Effector CD8-positive, alpha-beta T cell (primary cell): Measurements from ENCODE around the gene ARPC4.
A peak's percentile ranks its signal among the peaks of the same experiment; 100 is the strongest.

ENCODE experiments used
- DNase-seq: peaks from one replicate; lab custom pipeline; 2025; lab: John Stamatoyannopoulos, UW
- total RNA-seq, 4 experiments: gene quantifications; one replicate each; lab custom pipeline; 2026; lab: John Stamatoyannopoulos, UW

Gene ARPC4
- total RNA-seq = 61.9 to 89.8 (median 67.8) reads per million in 4 experiments

DNA sequence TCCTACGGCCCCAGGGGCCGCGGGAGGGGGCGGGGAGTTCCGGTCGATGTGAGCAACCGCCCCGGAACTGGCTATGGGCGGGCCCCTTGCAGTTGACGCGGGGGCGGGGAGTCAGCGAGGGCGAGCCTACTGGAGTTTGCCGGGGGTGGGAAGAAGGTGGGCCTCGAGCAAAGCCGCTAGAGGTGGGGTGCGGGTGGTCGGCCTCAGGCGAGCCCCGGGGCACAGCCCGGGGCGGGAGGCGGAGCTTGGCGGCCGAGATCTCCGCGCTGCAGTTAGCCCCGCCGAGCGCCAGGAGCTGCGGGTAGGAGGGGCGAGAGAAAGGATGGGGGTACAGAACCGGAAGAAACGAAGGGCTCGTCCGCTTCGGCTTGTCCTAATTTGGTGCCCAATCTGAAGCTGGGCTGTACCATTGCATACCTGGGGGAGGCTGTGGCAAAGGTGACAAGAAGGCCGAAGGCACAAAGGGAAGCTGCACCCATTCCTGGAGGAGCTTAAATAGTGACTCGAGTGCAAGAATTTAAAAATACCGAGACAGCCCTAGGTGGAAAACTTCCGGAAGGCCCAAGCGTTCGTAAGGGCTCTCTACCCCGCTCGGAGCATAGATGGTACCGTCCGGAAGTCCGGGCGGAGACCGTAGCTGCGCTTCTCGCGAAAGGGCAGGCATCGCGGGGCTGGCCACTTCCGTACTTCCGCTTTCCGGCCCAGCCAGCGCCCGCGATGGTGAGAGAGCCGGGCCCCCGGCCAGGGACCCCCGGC lies at the start of gene ARPC4, which contains the start of gene TADA3:
Gene ARPC4, plus strand, starts transcription at position 678 of the 756 bp plus-strand sequence. Its CDS starts 40 bp downstream, at position 718.
Gene TADA3, minus strand, starts transcription at position 69 of the 756 bp plus-strand sequence. CDS start 1,007 bp downstream, outside the sequence.
- peak; percentile 88 for DNase-seq

DNA sequence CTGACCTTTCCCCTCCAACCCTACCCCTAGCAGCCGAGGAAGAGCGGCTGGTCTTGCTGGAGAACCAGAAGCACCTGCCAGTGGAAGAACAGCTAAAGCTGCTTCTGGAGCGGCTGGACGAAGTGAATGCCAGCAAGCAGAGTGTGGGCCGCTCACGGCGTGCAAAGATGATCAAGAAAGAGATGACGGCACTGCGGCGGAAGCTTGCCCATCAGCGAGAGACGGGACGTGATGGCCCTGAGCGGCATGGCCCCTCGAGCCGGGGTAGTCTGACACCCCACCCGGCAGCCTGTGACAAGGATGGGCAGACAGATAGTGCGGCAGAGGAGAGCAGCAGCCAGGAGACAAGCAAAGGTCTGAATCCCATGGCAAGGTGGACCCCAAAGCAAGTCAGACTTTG lies 49.3 kb upstream of the ARPC4 start:
- no peak for DNase-seq

DNA sequence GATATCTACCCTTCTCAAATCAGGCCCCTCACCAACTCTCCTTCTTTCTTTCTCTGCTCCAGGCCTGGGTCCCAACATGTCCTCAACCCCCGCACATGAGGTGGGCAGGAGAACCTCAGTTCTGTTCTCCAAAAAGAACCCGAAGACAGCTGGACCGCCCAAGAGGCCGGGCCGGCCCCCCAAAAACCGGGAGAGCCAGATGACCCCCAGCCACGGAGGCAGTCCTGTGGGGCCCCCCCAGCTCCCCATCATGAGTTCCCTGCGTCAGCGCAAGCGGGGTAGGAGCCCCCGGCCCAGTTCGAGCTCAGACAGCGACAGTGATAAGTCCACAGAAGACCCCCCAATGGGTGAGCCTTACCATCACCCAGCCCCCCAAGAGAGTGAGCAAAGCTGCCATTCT lies 48.7 kb upstream of the ARPC4 start:
- DNase-seq = no peak

DNA sequence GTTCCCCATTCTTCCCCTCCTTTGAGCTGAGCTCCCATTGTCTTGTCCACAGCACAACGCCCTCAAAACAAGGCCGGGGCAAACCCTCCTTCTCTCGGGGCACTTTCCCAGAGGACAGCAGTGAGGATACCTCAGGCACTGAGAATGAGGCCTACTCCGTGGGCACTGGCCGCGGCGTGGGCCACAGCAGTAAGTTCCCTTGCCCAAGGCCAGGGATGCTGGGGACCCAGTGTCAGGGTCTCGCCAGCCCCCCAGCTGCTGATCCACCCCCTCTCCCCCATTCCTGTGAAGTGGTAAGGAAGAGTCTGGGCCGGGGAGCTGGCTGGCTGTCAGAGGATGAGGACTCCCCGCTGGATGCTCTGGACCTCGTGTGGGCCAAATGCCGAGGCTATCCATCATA lies 47.4 kb upstream of the ARPC4 start:
- DNase-seq = no peak

DNA sequence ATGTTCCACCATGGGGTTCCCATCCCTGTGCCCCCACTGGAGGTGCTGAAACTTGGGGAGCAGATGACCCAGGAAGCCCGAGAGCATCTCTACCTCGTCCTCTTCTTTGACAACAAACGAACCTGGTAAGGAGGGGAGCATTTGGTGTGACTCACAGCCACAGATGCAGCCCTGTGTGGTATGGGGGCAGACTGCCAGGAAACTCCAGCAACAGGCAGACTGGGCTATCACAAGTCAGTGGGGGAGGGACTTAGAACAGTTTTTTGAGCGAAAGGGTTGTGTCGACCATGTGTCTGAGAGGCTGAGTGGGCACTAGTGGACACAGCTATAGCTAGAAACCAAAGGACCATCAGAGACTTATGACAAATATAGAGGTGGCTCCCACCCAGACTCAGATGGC lies 46.6 kb upstream of the ARPC4 start:
- DNase-seq = no peak

DNA sequence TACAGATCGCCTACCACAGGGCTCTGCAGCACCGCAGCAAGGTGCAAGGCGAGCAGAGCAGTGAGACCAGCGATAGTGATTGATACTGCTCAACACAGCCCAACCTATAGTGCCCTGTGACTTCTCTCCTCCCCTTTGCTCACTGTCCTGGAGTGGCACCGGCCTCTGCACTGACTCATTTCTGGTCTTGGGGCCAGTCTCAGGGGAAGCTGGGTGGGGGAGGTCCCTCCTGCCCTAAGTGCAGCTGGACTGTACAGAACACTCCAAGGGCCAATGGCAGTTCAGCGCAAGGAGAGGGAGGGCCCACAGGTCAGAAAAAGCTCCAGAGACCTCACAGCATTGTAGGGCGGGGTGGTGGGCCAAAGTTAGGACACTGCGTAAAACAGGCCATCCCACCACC lies 45.6 kb upstream of the ARPC4 start:
- DNase-seq = no peak

DNA sequence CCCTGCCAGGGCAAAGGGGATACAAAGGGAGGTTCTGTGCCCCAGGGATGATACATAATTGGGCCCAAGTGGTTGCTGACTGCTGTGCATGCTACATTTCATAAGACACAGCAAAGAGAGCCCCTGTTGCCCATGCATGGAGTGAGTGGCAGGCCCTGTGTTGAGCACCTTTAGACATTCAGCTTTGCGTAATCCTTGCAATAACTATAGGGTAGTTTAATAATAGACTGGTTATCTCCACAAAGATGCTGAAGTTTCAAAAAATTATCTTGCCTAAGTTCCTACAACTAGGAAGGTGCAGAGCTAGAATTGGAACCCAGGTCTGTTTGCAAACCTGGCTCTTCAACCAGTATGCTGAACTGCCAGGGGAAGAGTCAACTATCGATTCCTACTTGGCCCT lies 44.9 kb upstream of the ARPC4 start:
- DNase-seq = no peak

DNA sequence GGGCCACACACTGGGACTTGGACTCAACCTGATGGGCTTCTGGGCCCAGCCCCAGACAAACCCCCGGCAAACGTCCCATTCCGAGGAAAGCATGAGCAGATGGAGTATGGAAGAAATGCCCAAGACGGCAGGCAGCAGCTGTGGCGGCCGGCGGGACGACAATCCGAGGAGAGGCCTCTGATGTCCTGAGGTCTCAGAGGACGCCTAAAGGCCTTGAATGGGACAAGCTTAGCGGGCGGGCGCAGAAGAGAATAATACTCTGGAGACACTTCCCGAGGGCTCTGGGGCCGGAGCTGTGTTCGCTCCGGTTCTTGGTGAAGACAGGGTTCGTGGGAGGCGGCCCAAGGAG lies 43.6 kb upstream of the ARPC4 start:
- DNase-seq = no peak

DNA sequence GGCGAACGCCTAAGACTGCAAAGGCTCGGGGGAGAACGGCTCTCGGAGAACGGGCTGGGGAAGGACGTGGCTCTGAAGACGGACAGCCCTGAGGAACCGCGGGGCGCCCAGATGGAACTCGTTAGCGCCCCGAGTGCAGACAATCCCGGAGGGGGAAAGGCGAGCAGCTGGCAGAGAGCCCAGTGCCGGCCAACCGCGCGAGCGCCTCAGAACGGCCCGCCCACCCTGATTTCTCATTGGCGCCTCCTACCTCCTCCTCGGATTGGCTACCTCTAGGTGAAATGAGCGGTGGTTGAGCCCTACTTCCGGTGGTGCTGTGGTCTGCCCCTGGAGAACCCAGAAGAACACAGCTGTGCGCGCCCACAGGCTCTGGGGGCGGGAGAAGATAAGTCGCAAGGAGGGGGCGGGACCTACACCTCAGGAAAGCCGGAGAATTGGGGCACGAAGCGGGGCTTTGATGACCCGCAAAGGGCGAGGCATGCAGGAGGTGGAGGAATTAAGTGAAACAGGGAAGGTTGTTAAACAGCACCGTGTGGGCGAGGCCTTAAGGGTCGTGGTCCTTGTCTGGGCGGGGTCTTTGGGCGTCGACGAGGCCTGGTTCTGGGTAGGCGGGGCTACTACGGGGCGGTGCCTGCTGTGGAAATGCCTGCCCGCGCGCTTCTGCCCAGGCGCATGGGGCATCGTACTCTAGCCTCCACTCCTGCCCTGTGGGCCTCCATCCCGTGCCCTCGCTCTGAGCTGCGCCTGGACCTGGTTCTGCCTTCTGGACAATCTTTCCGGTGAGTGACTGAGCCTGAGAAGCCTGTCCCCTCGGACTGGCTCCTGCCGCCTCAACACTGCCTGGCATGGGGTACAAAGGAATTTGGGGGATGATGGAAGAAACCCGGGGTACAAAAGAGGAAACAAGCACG lies 43.0 kb upstream of the ARPC4 start, which contains the start of gene OGG1:
Gene OGG1, plus strand, starts transcription at position 308 of the 911 bp plus-strand sequence. Its CDS starts 335 bp downstream, at position 643.
- peak; percentile 92 for DNase-seq

DNA sequence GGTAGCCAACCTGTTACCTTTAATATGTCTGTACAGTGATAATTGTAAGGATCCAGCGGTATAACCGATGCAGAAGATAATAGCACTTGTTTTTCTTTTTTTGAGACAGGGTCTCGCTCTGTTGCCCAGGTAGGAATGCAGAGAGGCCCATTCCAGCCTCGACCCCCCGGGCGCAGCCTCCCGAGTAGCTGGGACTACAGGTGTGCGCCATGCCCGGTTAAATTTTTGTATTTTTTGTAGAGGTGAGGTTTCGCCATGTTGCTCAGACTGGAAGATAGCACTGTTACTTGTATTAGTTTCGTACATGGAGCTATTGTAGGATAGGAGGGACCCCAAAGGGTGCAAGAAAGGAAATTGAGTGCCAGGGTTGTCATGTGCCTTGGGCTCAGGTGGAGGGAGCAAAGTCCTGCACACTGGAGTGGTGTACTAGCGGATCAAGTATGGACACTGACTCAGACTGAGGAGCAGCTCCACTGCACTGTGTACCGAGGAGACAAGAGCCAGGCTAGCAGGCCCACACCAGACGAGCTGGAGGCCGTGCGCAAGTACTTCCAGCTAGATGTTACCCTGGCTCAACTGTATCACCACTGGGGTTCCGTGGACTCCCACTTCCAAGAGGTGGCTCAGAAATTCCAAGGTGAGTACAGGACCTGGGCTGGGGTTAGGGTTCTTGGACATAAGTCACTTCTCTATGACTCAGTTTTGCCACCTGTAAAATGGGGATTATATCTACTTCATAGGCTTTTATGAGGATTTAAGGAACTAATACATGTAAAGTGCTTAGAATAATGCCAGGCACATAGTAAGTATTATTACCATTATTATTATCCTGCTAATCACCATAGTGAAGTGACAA lies 42.1 kb upstream of the ARPC4 start:
- DNase-seq = no peak

DNA sequence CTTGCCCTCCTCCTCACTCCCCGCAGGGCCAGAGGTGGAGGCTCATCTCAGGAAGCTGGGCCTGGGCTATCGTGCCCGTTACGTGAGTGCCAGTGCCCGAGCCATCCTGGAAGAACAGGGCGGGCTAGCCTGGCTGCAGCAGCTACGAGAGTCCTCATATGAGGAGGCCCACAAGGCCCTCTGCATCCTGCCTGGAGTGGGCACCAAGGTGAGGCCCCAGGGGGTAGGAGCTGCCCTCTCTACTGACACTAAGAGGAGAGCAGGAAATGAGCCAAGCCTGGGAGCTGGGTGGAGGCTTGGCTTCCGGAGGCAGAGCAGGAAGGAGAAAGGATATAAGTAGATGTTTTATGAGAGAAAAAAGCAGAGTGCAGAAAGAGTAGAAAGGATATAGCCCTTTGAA lies 38.2 kb upstream of the ARPC4 start:
- DNase-seq = no peak

DNA sequence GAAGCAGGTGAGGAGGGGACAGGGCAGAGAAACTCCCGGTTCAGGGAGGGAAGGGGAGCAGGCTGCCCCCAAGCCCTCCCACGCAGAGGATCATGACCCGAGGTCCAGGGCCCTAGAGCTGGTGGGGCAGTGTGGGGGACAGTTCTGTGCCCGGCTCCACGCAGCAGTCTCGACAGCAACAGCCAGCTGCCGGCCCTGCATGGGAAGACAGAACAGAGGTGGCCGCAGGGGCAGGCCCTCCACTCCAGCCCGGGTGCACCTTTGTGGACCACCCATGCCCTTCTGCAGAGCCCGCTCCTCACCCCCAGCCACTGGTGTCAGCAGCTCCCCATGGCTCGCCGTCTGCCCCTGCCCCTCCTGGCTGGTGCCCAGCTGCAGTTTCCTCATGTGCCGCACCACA lies 35.5 kb upstream of the ARPC4 start:
- no peak for DNase-seq

DNA sequence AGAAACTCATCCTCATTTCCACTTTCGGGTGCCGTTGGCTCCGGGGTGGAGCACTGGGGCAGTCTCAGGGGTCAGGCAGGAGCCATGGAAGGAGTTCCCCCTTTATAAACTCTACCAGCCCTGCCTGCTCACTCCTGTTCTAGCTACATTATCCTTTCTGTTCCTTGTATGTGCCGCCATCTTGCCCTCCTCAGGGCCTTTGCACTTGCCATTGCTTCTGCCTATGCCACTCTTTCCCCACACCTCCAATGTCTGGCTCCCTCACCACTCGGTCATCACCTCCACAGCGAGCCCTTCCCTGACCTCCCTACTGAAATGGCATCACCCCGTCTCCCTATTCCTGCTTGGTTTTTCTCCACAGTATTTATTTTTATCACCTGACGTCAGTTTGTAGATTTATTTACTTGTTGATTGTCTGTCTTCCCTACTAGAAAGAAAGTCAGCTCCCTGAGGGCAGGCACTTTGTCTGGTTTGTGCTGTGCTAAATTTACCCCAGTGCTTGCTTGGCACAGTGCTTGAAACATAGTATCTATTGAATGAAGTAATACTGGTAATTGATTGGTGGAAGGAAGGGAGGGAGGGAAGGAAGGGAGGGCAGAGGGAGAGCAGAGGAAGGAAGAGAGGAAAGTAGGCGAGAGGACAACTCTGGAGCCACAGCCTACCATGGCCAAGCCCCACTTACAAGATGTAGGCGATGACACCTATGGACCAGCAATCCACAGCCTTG lies 31.9 kb upstream of the ARPC4 start:
- DNase-seq = no peak

DNA sequence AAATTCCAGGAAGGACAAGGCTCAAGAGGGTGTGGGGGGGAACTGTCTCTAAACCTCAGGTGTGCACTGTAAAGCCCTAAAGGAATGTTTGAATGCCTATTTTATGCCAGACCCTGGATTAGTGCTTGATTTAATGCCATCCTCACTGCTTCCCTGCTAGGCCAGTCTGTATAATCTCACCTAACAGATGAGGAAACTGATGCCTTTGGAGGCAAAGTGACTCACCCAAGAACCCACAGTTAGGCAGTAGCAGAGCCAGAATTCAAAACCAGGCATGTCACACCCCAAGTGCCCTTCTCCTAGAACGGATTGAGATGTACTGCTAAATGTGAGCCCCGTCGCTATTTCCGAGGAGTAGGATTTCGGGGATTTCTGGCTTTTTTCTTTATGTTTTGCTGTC lies 31.0 kb upstream of the ARPC4 start:
- no peak for DNase-seq

DNA sequence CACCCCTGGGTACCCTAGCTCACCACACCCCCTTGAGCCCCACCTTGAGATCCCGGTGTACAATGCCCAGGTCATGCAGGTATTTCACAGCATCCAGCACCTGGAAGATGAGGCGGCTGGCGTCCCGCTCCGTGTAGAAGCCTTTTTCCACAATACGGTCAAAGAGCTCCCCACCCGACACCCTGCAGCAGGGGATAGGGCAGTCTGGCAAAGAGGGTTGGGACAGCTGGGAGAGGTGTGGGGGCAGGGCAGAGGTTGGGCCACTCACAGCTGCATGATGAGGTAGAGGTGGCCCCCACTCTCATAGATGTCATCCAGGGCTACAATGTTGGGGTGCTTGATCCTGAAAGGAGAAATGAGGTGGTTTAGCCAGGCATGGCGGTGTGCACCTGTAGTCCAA lies 30.0 kb upstream of the ARPC4 start:
- DNase-seq = no peak

DNA sequence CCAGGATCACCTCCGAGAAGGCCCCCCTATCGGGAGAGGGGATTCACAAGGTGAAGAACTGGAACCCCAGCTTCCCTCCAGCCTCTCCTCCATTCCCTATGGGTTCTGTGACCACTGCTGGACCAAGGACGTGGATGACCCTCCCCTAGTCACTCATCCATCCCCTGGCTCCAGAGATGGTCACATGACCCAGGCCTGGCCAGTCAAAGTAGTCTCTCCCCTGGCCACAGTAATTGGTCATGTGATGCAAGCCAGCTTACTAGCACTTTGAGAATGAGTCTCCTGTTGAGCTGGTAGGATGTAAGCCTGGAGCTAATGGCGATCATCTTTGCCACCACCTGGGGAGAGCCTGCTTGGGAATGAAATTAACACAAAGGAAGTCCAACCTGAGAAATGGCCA lies 27.0 kb upstream of the ARPC4 start:
- DNase-seq = no peak

DNA sequence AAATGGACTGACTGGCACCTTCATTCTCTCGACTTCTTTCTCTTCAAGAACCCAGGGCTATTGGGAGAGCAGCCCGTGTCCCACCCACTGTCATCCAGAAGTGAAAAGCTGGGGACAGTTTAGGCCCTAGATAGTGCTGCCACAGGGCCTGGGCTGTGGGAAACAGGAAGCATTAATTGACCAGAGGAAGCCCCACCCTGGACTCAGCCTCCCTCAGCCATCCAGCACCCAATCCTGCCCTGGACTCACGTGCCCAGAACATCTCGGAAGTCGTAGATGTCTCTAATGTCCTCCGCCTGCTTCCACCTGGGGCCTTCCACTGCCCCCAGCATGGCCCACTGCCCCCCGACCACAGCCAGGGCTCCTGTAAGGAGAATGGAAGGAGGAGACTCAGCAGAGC lies 25.5 kb upstream of the ARPC4 start:
- no peak for DNase-seq

DNA sequence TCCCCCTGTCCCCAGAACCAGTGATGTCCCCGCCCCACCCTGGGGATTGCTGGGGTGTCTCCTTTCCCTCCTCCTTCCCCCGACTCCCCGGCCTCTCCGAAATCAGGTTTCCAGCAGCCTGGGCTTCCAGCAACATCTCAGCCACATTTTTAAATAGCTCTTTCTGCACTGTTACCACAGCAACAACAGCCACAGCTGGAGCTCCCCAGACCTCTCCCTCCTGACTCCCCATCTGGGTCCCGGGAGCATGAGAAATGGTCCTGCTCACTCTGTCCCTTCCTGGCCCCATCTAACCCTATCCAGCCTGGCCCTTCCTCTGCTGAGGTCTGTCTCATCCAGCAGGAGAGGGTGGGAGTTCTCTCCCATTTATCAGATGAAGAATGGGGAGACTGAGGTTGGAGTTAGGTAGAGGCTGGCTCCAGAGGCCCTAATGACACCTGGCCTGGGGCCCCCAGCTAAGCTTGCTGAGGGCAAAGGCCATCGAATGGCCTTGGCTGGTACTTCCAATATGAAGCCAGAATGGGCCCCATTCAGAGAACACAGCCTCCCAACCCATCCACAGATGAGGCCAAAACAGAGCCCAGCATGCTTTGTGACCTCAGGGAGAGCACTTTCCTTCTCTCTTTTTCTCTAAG lies 24.6 kb upstream of the ARPC4 start:
- DNase-seq = no peak

DNA sequence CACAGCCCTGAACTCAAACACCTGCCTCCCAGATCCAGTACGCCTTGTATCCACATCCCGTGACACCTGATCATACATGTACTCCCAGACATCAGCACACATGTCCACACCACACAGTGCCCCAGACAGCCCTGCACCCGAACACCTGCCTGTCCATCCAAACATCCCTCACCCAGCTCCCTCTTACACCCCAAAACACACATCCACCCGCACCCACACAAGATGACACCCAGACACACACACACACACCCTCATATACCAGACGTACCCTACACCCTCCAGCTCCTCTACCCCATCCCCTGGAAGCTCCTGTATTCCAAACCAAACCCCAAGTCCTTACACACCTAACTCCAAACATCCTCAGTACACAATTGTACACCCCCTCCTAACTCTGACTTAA lies 23.9 kb upstream of the ARPC4 start:
- no peak for DNase-seq

DNA sequence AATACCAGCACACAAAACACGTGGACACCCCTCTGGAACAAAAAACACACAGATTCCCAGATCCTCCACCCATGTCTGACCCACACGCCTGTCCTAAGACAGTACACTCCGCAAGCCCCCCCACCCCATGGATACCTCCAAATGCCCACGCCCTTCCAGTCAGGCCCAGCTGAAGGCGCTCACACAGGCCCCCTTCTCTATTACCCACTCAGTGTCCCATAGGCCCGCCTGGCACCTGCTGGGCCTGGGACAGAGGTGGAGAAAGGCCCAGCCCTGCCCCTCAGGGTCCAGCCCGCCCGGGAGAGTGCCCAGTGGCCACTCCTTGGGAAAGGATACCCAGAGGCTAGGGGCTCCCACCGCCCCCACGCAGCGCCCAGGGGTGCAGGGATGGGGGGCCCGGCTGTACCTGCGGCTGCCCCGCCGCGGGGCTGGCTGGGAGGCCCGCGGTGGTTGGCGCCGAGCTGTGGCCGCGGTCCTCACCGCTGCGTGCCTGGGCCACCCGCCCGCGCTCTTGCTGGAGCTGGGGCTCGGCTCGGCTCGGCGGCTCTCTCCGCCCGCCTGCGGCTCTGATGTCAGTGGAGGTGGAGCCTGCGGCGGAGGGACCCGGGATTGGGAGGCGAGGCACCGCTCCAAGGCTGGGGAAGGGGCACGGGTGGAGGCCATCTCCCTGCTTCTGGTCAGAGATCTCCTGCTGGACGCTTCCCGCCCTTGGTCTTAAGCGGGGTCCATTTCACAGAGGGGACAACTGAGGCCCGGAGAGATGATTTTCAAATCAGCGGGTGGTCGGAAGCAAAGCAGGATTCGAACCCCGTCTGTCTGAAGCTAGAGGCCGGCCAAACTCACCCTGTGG lies 23.2 kb upstream of the ARPC4 start, which contains the start of gene CAMK1:
Gene CAMK1, minus strand, starts transcription at position 522 of the 850 bp plus-strand sequence. CDS start 2,198 bp downstream, outside the sequence.
- no peak for DNase-seq
